ENCODE data around the gene ATP6V1B1.

DNA sequence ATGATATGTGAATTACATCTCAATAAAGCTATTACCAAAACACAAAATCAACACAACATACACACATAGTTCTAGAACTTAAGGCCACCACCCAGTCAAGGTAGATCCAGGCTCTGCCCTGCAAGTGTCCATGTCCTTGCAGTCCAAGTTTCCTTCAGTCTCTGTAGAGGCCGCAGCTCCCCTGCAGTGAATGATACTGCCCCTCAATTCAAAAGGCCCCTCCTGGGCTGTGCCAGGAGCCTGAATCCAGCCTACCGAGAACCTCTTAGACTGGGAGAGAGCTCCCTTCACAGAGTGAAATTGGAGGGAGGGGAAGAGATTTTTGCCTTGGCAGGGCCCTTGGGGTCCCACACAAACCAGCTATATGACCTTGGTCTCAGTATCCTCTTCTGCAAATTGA, 42.5 kb upstream of the ATP6V1B1 start:
- TF ChIP-seq, protein P1, sequence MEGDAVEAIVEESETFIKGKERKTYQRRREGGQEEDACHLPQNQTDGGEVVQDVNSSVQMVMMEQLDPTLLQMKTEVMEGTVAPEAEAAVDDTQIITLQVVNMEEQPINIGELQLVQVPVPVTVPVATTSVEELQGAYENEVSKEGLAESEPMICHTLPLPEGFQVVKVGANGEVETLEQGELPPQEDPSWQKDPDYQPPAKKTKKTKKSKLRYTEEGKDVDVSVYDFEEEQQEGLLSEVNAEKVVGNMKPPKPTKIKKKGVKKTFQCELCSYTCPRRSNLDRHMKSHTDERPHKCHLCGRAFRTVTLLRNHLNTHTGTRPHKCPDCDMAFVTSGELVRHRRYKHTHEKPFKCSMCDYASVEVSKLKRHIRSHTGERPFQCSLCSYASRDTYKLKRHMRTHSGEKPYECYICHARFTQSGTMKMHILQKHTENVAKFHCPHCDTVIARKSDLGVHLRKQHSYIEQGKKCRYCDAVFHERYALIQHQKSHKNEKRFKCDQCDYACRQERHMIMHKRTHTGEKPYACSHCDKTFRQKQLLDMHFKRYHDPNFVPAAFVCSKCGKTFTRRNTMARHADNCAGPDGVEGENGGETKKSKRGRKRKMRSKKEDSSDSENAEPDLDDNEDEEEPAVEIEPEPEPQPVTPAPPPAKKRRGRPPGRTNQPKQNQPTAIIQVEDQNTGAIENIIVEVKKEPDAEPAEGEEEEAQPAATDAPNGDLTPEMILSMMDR (conservative IDR thresholded peaks at IDR 0.05): no peak
- TF ChIP-seq EZH2 (IDR thresholded peaks at IDR 0.05; ENCODE audit: low read depth): no peak
